ENCODE data around the gene TAMALIN.

Gene TAMALIN

GRCh38 chr12:52014567-52015530, 8.1 kb downstream of the TAMALIN start:
- no peaks in the 10 kb centered on the region for H3K27me3 Mint-ChIP-seq
- peaks cover 38% of the 10 kb centered on the region for H3K36me3 Mint-ChIP-seq (ENCODE audit: low read depth)
- no peak for DNase-seq
- H3K27ac Mint-ChIP-seq: no peak overlapping the region
- no peaks in the 10 kb centered on the region for H3K4me1 Mint-ChIP-seq (ENCODE audit: low read depth)
- no peak overlapping the region for H3K4me3 Mint-ChIP-seq
- H3K9me3 Mint-ChIP-seq: no peaks in the 10 kb centered on the region

GRCh38 chr12:52015532-52016041, 8.8 kb downstream of the TAMALIN start:
- Mint-ChIP-seq H3K4me1 (ENCODE audit: low read depth) (peaks cover 7% of the 10 kb centered on the region), H3K36me3 (ENCODE audit: low read depth) (peaks cover 33% of the 10 kb centered on the region), H3K27ac (no peak overlapping the region), H3K9me3 (no peaks in the 10 kb centered on the region), H3K4me3 (no peak overlapping the region), H3K27me3 (no peaks in the 10 kb centered on the region)
- DNase-seq: no peak

- no peaks in the 10 kb centered on the region for H3K27me3 Mint-ChIP-seq
- H3K27ac Mint-ChIP-seq: no peak overlapping the region
- no peaks in the 10 kb centered on the region for H3K9me3 Mint-ChIP-seq
- H3K4me1 Mint-ChIP-seq (ENCODE audit: low read depth): peaks cover 20% of the 10 kb centered on the region
- no peak for DNase-seq
- peaks cover 10% of the 10 kb centered on the region for H3K36me3 Mint-ChIP-seq (ENCODE audit: low read depth)
- H3K4me3 Mint-ChIP-seq: no peak overlapping the region
These were observed 11.8 kb downstream of the TAMALIN start for GRCh38 chr12:52018433-52019112.

GRCh38 chr12:52019113-52019770, 12.5 kb downstream of the TAMALIN start:
- no peaks in the 10 kb centered on the region for H3K9me3 Mint-ChIP-seq
- no peaks in the 10 kb centered on the region for H3K27me3 Mint-ChIP-seq
- peaks cover 25% of the 10 kb centered on the region for H3K4me1 Mint-ChIP-seq (ENCODE audit: low read depth)
- peaks cover 5% of the 10 kb centered on the region for H3K36me3 Mint-ChIP-seq (ENCODE audit: low read depth)
- DNase-seq: no peak
- H3K27ac Mint-ChIP-seq: no peak overlapping the region
- H3K4me3 Mint-ChIP-seq: no peak overlapping the region

- H3K36me3 Mint-ChIP-seq (ENCODE audit: low read depth): peaks cover 3% of the 10 kb centered on the region
- no peak overlapping the region for H3K27ac Mint-ChIP-seq
- peak; percentile 72 for DNase-seq
- H3K4me1 Mint-ChIP-seq (ENCODE audit: low read depth): peaks cover 40% of the 10 kb centered on the region
- no peaks in the 10 kb centered on the region for H3K9me3 Mint-ChIP-seq
- H3K4me3 Mint-ChIP-seq: no peak overlapping the region
- H3K27me3 Mint-ChIP-seq: no peaks in the 10 kb centered on the region
These were observed 14.0 kb downstream of the TAMALIN start for GRCh38 chr12:52020539-52021336.

- peaks cover 45% of the 10 kb centered on the region for H3K4me1 Mint-ChIP-seq (ENCODE audit: low read depth)
- H3K36me3 Mint-ChIP-seq (ENCODE audit: low read depth): no peaks in the 10 kb centered on the region
- no peaks in the 10 kb centered on the region for H3K9me3 Mint-ChIP-seq
- H3K27ac Mint-ChIP-seq: no peak overlapping the region
- H3K4me3 Mint-ChIP-seq: peak overlapping the region; percentile 80
- H3K27me3 Mint-ChIP-seq: no peaks in the 10 kb centered on the region
- DNase-seq: no peak
These were observed 16.1 kb downstream of the TAMALIN start for GRCh38 chr12:52022841-52023181.

GRCh38 chr12:52023182-52023975, 16.6 kb downstream of the TAMALIN start:
- no peaks in the 10 kb centered on the region for H3K27me3 Mint-ChIP-seq
- H3K9me3 Mint-ChIP-seq: no peaks in the 10 kb centered on the region
- peak overlapping the region; percentile 80 for H3K4me3 Mint-ChIP-seq
- H3K4me1 Mint-ChIP-seq (ENCODE audit: low read depth): peaks cover 45% of the 10 kb centered on the region
- DNase-seq: peak; percentile 97
- peak overlapping the region; percentile 94 for H3K27ac Mint-ChIP-seq
- no peaks in the 10 kb centered on the region for H3K36me3 Mint-ChIP-seq (ENCODE audit: low read depth)

GRCh38 chr12:52023976-52024688, 17.4 kb downstream of the TAMALIN start:
- no peaks in the 10 kb centered on the region for H3K27me3 Mint-ChIP-seq
- no peaks in the 10 kb centered on the region for H3K36me3 Mint-ChIP-seq (ENCODE audit: low read depth)
- H3K27ac Mint-ChIP-seq: peak overlapping the region; percentile 94
- peaks cover 45% of the 10 kb centered on the region for H3K4me1 Mint-ChIP-seq (ENCODE audit: low read depth)
- no peaks in the 10 kb centered on the region for H3K9me3 Mint-ChIP-seq
- DNase-seq: no peak
- peak overlapping the region; percentile 80 for H3K4me3 Mint-ChIP-seq

GRCh38 chr12:52024845-52025230, 18.1 kb downstream of the TAMALIN start:
- peak; percentile 64 for DNase-seq
- Mint-ChIP-seq H3K27me3 (no peaks in the 10 kb centered on the region), H3K27ac (peak overlapping the region; percentile 94), H3K4me3 (peak overlapping the region; percentile 80), H3K9me3 (no peaks in the 10 kb centered on the region), H3K4me1 (ENCODE audit: low read depth) (peaks cover 45% of the 10 kb centered on the region), H3K36me3 (ENCODE audit: low read depth) (no peaks in the 10 kb centered on the region)

- Mint-ChIP-seq H3K9me3 (no peaks in the 10 kb centered on the region), H3K27ac (no peak overlapping the region), H3K4me3 (no peak overlapping the region), H3K4me1 (ENCODE audit: low read depth) (peaks cover 33% of the 10 kb centered on the region), H3K36me3 (ENCODE audit: low read depth) (no peaks in the 10 kb centered on the region), H3K27me3 (no peaks in the 10 kb centered on the region)
- no peak for DNase-seq
These were observed 19.5 kb downstream of the TAMALIN start for GRCh38 chr12:52026263-52026662.

- H3K4me3 Mint-ChIP-seq: no peak overlapping the region
- H3K27ac Mint-ChIP-seq: no peak overlapping the region
- H3K27me3 Mint-ChIP-seq: no peaks in the 10 kb centered on the region
- H3K4me1 Mint-ChIP-seq (ENCODE audit: low read depth): peaks cover 37% of the 10 kb centered on the region
- H3K36me3 Mint-ChIP-seq (ENCODE audit: low read depth): no peaks in the 10 kb centered on the region
- no peaks in the 10 kb centered on the region for H3K9me3 Mint-ChIP-seq
- DNase-seq: no peak
These were observed 20.5 kb downstream of the TAMALIN start for GRCh38 chr12:52027085-52027843.

- no peaks in the 10 kb centered on the region for H3K27me3 Mint-ChIP-seq
- no peak for DNase-seq
- no peaks in the 10 kb centered on the region for H3K36me3 Mint-ChIP-seq (ENCODE audit: low read depth)
- H3K27ac Mint-ChIP-seq: no peak overlapping the region
- H3K4me1 Mint-ChIP-seq (ENCODE audit: low read depth): peaks cover 39% of the 10 kb centered on the region
- H3K9me3 Mint-ChIP-seq: no peaks in the 10 kb centered on the region
- no peak overlapping the region for H3K4me3 Mint-ChIP-seq
These were observed 22.9 kb downstream of the TAMALIN start for GRCh38 chr12:52029685-52030084.
